Karpas-422 (cell line): ENCODE results near the gene DNHD1. TPM values are rescaled to one million over a fixed set of nuclear protein-coding genes. Genes with fewer than 3 reads are reported as not detected.
A peak's percentile ranks its signal among the peaks of the same experiment; 100 is the strongest.

Experiments used
- DNase-seq: peaks from one replicate; pipeline ENCODE4 v3.0.0-alpha.2; 2015
- H2AFZ ChIP-seq: fragments of 200-600 bp; sonication (generic); 2 replicates; pipeline ENCODE4 v1.6.1; 2014; ENCODE audit warnings: antibody characterized with exemption, low read length, mixed read lengths
- H3K27ac ChIP-seq: fragments of 200-600 bp; sonication (generic); 2 replicates; pipeline ENCODE4 v1.5.1; 2014; ENCODE audit warnings: mild to moderate bottlenecking, low read length, moderate library complexity
- H3K27me3 ChIP-seq: fragments of 200-600 bp; sonication (generic); 2 replicates; pipeline ENCODE4 v1.6.1; 2014; ENCODE audit warnings: low read length, mixed read lengths
- H3K36me3 ChIP-seq: fragments of 200-600 bp; sonication (generic); 2 replicates; pipeline ENCODE4 v1.6.1; 2014; ENCODE audit warnings: low read length, mixed read lengths; ENCODE audit not compliant: insufficient read depth
- H3K4me1 ChIP-seq: fragments of 200-600 bp; sonication (generic); 2 replicates; pipeline ENCODE4 v1.6.1; 2014; ENCODE audit warnings: mild to moderate bottlenecking, low read length, mixed read lengths
- H3K4me2 ChIP-seq: fragments of 200-600 bp; sonication (generic); 2 replicates; pipeline ENCODE4 v1.6.1; 2014; ENCODE audit warnings: low read length, low read depth, mild to moderate bottlenecking; ENCODE audit not compliant: poor library complexity, severe bottlenecking
- H3K4me3 ChIP-seq: fragments of 200-600 bp; sonication (generic); 2 replicates; pipeline ENCODE4 v1.5.1; 2014; ENCODE audit warnings: mild to moderate bottlenecking, antibody characterized with exemption, low read length, mixed read lengths
- H3K79me2 ChIP-seq: fragments of 200-600 bp; sonication (generic); 2 replicates; pipeline ENCODE4 v1.6.1; 2014; ENCODE audit warnings: mild to moderate bottlenecking, low read length, mixed read lengths
- H3K9ac ChIP-seq: fragments of 200-600 bp; sonication (generic); 2 replicates; pipeline ENCODE4 v1.6.0; 2014; ENCODE audit warnings: low read length
- H3K9me2 ChIP-seq: fragments of 200-600 bp; sonication (generic), shearing (Covaris generic); replicated peaks from 2 replicates; pipeline ENCODE4 v1.6.0; 2014; ENCODE audit warnings: mild to moderate bottlenecking, low read length, moderate library complexity; ENCODE audit not compliant: insufficient read depth
- H3K9me3 ChIP-seq: fragments of 300-700, 200-600 bp; sonication (generic); 2 replicates; pipeline ENCODE4 v1.6.1; 2014; ENCODE audit warnings: low read length, mixed read lengths
- H4K20me1 ChIP-seq: fragments of 200-600 bp; sonication (generic); 2 replicates; pipeline ENCODE4 v1.6.1; 2014; ENCODE audit warnings: mild to moderate bottlenecking, antibody characterized with exemption, low read length, low read depth; ENCODE audit not compliant: insufficient read depth
- total RNA-seq: library from RNA; depleted of rRNA; stranded (reverse); fragments of >200 nt; shearing (Covaris generic); gene quantifications from 2 replicates; pipeline ENCODE4 v1.2.3, GENCODE V29; 2014; ENCODE audit warnings: low replicate concordance

The DNHD1 gene
- total RNA-seq, 1 experiment from 2014 or later = 40.3 TPM

DNA sequence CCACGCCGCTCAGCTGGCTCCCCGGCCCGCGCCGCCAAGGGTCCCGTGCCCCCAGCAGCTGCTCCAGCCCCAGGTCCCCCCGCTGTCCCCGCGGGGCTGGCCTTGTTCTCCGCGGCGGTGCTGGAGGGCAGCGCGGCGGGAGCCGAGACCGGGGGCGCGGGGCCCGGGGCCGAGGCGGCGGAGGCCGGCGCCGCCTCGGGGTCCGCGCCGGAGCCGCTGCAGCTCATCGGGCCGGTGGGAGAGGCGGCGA is 114.8 kb downstream of the DNHD1 start:
- Histone ChIP-seq H3K36me3 (peaks cover 24% of the 10 kb centered on the region), H3K9me2 (no peaks in the 10 kb centered on the region), H3K4me3 (peak overlapping the region; percentile 75), H3K27ac (no peak overlapping the region; the same call in 1 of the 2 replicates), H3K27me3 (no peaks in the 10 kb centered on the region), H3K9ac (peak overlapping the region; percentile 91), H4K20me1 (no peaks in the 10 kb centered on the region; the same call in 1 of the 2 replicates), H2AFZ (no peak overlapping the region), H3K4me1 (peaks cover 39% of the 10 kb centered on the region), H3K4me2 (peak overlapping the region; percentile 84), H3K9me3 (no peaks in the 10 kb centered on the region), H3K79me2 (peaks cover 32% of the 10 kb centered on the region)
- DNase-seq = no peak

DNA sequence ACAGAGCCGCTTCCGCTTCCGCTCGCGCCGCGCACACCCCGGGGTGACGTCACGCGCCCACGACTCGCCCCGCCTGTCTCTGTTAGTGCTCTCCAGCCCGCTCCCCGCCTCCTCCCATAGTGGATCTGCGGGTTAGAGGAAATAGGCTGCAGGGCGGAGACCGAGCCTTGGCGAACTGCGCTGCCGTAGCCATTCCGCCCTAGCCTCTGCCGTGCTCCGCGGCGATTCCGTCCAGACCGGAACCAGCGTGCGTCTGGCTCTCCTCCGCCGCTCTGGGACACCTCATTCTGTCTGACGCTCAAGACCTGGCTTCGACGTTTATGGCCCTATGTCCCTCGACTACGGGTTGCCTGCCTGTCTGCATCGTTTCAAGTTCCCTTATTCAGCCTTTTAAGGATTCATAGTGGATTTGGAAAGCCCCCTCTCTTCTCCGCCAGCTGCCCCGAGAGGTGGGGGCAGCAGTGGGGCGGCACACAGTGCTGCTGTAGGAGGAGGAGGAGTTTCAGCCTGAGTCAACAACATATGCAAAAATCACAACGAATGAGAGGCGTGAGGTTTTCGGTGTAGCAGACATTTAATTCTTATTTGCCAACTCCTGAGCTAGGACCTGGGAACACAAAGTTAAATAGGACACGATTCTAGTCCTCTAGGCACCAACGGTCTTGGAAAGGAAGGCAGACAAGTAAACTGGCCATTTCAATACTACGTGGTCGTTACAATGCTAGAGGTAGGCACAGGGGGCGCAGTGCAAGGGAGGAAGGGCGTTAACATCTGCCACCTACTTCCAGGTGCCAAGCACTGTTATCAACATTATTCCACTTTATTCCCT is 115.3 kb downstream of the DNHD1 start, which contains the start of gene TAF10:
Gene TAF10, minus strand, starts transcription at position 4 of the 829 bp plus-strand sequence. CDS start 27 bp downstream, outside the sequence.
- peaks cover 27% of the 10 kb centered on the region for H3K79me2 ChIP-seq
- H3K4me2 ChIP-seq = peak within 1 kb of the TSS; percentile 84
- H3K36me3 ChIP-seq = peaks cover 24% of the 10 kb centered on the region
- no peaks in the 10 kb centered on the region; the same call in 1 of the 2 replicates for H4K20me1 ChIP-seq
- no peaks in the 10 kb centered on the region for H3K9me2 ChIP-seq
- DNase-seq = peak; percentile 97
- H3K9me3 ChIP-seq = no peaks in the 10 kb centered on the region
- peaks cover 33% of the 10 kb centered on the region for H3K4me1 ChIP-seq
- H3K27ac ChIP-seq = peak within 1 kb of the TSS; percentile 84
- H3K9ac ChIP-seq = peak within 1 kb of the TSS; percentile 91
- peak within 1 kb of the TSS; percentile 75 for H3K4me3 ChIP-seq
- peak within 1 kb of the TSS; percentile 6; the same call in 1 of the 2 replicates for H2AFZ ChIP-seq
- H3K27me3 ChIP-seq = no peaks in the 10 kb centered on the region

DNA sequence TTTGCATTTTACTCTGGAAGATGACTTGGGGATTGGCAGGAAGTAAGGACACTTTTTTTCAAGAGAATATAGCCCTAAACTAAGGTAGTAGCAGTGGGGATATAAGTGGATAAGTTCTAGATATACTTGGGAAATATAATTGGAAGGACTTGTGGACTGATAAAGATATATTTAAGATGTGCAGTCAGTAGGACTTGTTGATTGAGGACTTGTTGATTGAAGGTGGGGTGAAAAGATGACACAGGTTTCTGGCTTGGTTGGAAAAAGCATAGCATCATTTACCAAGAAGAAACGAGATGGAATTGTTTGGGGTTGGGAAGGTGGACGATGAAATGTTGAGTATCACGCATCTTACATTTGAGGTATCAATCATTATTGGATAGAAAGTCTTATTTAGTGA is 116.4 kb downstream of the DNHD1 start:
- Histone ChIP-seq H3K79me2 (peaks cover 28% of the 10 kb centered on the region), H3K4me1 (peaks cover 34% of the 10 kb centered on the region), H3K4me2 (peak overlapping the region; percentile 68), H3K27ac (no peak overlapping the region), H3K36me3 (peaks cover 19% of the 10 kb centered on the region; the same call in 1 of the 2 replicates), H3K4me3 (no peak overlapping the region), H3K9ac (no peak overlapping the region; the same call in 1 of the 2 replicates), H3K9me2 (no peaks in the 10 kb centered on the region), H4K20me1 (no peaks in the 10 kb centered on the region; the same call in 1 of the 2 replicates), H3K27me3 (no peaks in the 10 kb centered on the region), H3K9me3 (no peaks in the 10 kb centered on the region), H2AFZ (no peak overlapping the region)
- DNase-seq = no peak

DNA sequence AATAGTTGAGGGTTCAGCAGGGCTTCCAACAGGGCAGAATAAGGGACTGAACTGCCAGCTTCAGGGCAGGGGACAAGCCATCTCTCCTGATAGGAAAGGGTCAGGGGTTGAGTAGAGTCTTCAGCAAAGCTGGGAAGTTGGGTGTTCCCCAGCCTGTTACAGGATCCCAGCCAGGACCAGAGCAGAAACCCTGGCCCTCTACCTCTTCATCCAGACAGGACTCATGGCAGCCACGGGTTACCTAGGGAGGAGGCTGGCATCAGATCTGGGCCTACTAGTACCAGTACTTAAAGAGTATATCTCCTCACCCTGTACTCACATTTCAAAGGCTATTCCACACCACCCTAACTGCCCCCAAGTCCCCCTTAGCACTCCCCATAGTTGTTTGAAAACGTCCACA is 117.4 kb downstream of the DNHD1 start:
- Histone ChIP-seq H4K20me1 (no peaks in the 10 kb centered on the region; the same call in 1 of the 2 replicates), H3K9ac (no peak overlapping the region), H2AFZ (no peak overlapping the region), H3K9me2 (no peaks in the 10 kb centered on the region), H3K27me3 (no peaks in the 10 kb centered on the region), H3K9me3 (no peaks in the 10 kb centered on the region), H3K4me1 (peaks cover 39% of the 10 kb centered on the region), H3K79me2 (peaks cover 34% of the 10 kb centered on the region), H3K27ac (no peak overlapping the region), H3K4me3 (no peak overlapping the region), H3K4me2 (no peak overlapping the region), H3K36me3 (peaks cover 18% of the 10 kb centered on the region; the same call in 1 of the 2 replicates)
- DNase-seq = no peak

DNA sequence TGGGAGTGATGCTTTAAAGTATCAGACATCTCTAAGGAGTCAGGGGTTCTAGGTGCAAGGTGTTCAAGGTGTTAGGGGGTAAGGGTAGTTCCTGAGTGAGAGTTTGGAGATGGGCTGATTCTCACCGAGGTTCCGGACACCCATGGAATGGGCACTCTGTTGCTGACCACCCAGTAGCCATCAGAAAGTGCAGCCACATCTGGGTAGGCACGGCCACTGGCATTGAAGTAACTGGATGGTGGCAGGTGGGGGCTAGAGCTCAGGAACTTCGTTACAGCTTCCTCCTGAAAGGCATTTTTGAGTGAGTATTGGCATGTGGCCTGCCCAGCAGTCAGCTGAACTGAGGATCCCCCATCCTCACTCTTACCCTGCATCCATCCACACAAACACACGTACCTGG is 118.0 kb downstream of the DNHD1 start:
- Histone ChIP-seq H3K27ac (no peak overlapping the region), H4K20me1 (no peaks in the 10 kb centered on the region; the same call in 1 of the 2 replicates), H2AFZ (no peak overlapping the region), H3K27me3 (no peaks in the 10 kb centered on the region), H3K36me3 (peaks cover 12% of the 10 kb centered on the region; the same call in 1 of the 2 replicates), H3K9me3 (no peaks in the 10 kb centered on the region), H3K4me2 (no peak overlapping the region), H3K79me2 (peaks cover 31% of the 10 kb centered on the region), H3K4me3 (no peak overlapping the region), H3K9ac (no peak overlapping the region), H3K4me1 (peaks cover 45% of the 10 kb centered on the region), H3K9me2 (no peaks in the 10 kb centered on the region)
- DNase-seq = no peak

DNA sequence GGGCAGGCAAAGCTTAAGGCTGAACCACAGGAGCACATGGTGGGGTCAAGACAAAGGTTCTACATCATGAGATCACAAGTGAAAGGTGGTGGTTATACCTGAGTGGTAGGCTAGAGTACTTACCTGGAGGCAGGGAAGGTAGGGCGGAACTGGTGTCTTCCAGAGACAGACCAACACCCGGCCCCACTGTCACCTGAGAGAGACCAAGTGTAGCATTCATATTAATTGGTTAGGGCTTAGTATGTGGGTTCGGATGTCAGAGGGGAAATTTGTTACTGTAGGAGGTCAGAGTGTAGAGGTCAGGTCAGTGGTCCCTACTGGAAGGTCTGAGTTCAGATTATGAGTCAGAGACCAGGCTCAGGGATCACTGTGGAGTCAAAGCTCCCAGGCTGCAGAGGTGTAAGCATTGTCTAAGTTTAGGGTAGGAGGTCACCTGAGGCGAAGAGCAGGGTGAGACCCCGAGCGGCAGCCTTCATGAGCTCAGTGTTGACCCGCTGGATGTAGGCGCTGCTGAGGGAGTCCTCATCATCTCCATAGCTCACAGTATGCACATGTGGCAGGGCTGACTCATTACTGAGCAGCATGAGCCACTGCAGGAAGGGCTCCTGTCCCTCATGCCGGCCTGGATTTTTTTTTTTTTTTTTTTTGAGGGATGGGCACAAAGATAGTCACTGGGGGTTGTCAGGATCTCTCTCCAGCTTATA is 119.0 kb downstream of the DNHD1 start:
- peaks cover 22% of the 10 kb centered on the region for H3K79me2 ChIP-seq
- H3K9me3 ChIP-seq = no peaks in the 10 kb centered on the region
- H3K27me3 ChIP-seq = no peaks in the 10 kb centered on the region

DNA sequence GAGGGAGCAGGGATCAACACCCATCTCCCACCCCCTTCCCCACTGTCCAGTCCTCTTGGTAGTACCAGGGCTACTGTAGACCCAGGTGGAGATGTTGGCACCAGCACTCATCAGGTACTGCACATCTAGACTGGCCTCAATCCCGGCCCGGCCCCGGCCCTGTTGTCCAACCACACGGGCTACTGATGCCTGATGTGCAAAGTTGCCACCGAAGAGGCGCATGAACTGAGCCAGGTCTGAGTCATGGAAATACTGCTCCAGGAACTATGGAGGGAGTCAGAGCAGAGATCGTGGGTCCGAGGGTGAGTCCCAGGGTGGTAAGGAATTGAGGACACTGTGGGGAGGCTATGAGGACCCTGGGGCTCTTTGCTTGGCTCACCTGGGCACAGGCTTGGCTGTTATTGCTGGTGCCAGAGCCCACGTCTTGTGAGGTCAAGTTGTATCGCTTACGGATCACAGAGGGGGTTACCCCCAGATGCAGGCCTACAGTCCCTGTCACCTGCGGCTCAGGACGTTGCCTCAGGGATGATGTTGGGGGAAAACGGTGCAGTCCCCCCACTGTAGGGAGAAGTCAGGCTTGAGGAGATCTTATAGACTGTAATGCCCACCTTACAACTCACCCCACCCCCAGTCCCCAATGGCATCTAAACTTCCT is 119.6 kb downstream of the DNHD1 start:
- Histone ChIP-seq H3K27ac (no peak overlapping the region), H3K4me1 (peaks cover 34% of the 10 kb centered on the region), H3K9me3 (no peaks in the 10 kb centered on the region), H3K27me3 (no peaks in the 10 kb centered on the region), H3K36me3 (no peaks in the 10 kb centered on the region), H3K9me2 (no peaks in the 10 kb centered on the region), H3K4me3 (no peak overlapping the region), H3K79me2 (peaks cover 15% of the 10 kb centered on the region), H2AFZ (no peak overlapping the region), H3K9ac (no peak overlapping the region), H4K20me1 (no peaks in the 10 kb centered on the region), H3K4me2 (no peak overlapping the region)
- no peak for DNase-seq

More for the DNA sequence above, 119.0 kb downstream of the DNHD1 start:
- H3K4me1 ChIP-seq = peaks cover 37% of the 10 kb centered on the region
- H2AFZ ChIP-seq = no peak overlapping the region
- H3K4me2 ChIP-seq = no peak overlapping the region
- no peaks in the 10 kb centered on the region for H3K9me2 ChIP-seq
- no peaks in the 10 kb centered on the region; the same call in 1 of the 2 replicates for H4K20me1 ChIP-seq
- DNase-seq = no peak
- H3K27ac ChIP-seq = no peak overlapping the region
- H3K36me3 ChIP-seq = 0 out of 2 replicates have a peak, but pooled peaks cover 2% of the 10 kb centered on the region
- H3K4me3 ChIP-seq = no peak overlapping the region
- no peak overlapping the region for H3K9ac ChIP-seq
